GM13976 (cell line): Measurements from ENCODE around the gene DPY19L3.
"Not testable (repeated sequence)": the region's sequence is repeated elsewhere in the genome, so short reads cannot be mapped to it uniquely, and the experiment has no call there.

Experiments used
- DNase-seq: peaks from one replicate; pipeline ENCODE4 v3.0.0; 2012; ENCODE audit warnings: low spot score
- CTCF ChIP-seq: IDR thresholded peaks from 2 replicates; pipeline ENCODE4 v1.5.1; 2012; ENCODE audit warnings: borderline replicate concordance, mild to moderate bottlenecking; ENCODE audit not compliant: insufficient read depth; ENCODE audit errors: extremely low read depth, missing control alignments, control extremely low read depth
- in situ Hi-C: fragments of 300-500 bp; cut with MboI; formaldehyde crosslinking; loops from one replicate; pipeline ENCODE4 v1.12.0; 2022; ENCODE audit warnings: low sequenced_read_pairs, mixed read lengths, inconsistent platforms; ENCODE audit not compliant: unreplicated experiment

The DPY19L3 gene

GRCh38 chr19:32372726-32373517 lies 32.6 kb upstream of the DPY19L3 start:
- DNase-seq: no peak
- no peak for TF ChIP-seq CTCF
- in situ Hi-C loops: no loop called here

DNA sequence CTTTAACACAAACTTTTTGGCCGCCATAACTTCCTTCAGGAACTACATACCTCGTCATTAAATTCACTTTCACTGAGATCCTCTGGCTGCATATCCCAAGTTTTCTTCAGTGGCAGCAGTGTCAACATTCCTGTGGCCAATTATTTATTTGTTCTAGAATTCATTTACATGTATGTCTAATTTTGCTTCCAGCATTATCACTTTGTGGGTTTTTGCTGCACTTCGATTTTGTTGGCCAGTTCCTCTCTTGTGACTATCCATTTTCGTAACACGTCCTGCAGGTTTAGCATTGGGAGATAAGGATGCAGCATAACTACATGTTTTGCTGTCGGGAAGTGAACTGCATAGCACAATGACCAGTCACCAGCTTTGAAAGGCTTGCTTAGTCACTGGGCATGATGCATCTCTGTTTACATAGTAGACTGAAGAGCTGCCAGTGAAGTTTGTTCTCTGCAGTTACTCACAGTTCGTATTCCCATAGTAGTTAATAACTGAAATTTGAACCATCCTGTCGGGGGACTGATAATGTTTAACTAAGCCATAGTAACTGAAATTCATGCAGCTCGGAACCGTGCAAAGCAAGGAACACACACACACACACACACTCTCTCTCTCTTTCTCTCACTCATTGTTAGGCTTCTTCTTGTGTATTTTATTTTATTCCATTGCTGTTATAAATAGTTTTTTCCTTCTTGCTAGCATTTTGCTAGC lies 31.8 kb upstream of the DPY19L3 start:
- no peak for DNase-seq
- no peak for TF ChIP-seq CTCF
- in situ Hi-C loops: no loop called here

GRCh38 chr19:32374362-32374761 lies 31.2 kb upstream of the DPY19L3 start:
- in situ Hi-C loops, DNase-seq: not testable (repeated sequence)

DNA sequence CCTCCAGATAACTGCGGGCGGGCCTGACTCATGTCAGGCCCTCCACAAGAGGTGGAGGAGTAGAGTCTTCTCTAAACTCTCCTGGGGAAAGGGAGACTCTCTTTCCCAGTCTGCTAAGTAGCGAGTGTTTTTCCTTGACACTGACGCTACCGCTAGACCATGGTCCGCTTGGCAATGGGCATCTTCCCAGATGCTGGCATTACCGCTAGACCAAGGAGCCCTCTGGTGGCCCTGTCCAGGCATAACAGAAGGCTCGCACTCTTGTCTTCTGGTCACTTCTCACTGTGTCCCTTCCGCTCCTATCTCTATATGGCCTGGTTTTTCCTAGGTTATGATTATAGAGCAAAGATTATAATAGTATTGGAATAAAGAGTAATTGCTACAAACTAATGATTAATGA lies 28.5 kb upstream of the DPY19L3 start:
- in situ Hi-C loops, DNase-seq: not testable (repeated sequence)

- TF ChIP-seq CTCF: no peak
- DNase-seq: no peak
- in situ Hi-C loops: no loop called here
Observed at GRCh38 chr19:32380269-32380668, 25.3 kb upstream of the DPY19L3 start.

GRCh38 chr19:32387701-32388392 lies 17.7 kb upstream of the DPY19L3 start:
- no peak for DNase-seq
- in situ Hi-C loops: no loop called here
- TF ChIP-seq CTCF: no peak

- no peak for TF ChIP-seq CTCF
- no peak for DNase-seq
- in situ Hi-C loops: no loop called here
Observed at GRCh38 chr19:32388393-32388855, 17.1 kb upstream of the DPY19L3 start.
